Cardiac fibroblast (primary cell): ENCODE measurements around the gene SNX2.

Source experiments
- DNase-seq, 2 donors: peaks; one replicate each; pipeline versions ENCODE4 v3.0.0 to v3.0.0-alpha.2; 2010; ENCODE audit warnings: low read depth in 2 of 2
- H3K4me3 ChIP-seq, 2 donors: replicated peaks in 1 of 2; 1 replicate in 1 of 2; 2 replicates in 1 of 2; pipeline ENCODE4 v1.5.1; 2011; ENCODE audit warnings: low read depth in 2 of 2, low read length in 2 of 2, mild to moderate bottlenecking in 2 of 2, moderate library complexity in 1 of 2
- TF ChIP-seq, protein P1 (sequence below): IDR thresholded peaks from one replicate; pipeline ENCODE4 v1.5.1; 2011; ENCODE audit warnings: low read depth, mild to moderate bottlenecking, low read length, inconsistent platforms

SNX2 gene, protein sequence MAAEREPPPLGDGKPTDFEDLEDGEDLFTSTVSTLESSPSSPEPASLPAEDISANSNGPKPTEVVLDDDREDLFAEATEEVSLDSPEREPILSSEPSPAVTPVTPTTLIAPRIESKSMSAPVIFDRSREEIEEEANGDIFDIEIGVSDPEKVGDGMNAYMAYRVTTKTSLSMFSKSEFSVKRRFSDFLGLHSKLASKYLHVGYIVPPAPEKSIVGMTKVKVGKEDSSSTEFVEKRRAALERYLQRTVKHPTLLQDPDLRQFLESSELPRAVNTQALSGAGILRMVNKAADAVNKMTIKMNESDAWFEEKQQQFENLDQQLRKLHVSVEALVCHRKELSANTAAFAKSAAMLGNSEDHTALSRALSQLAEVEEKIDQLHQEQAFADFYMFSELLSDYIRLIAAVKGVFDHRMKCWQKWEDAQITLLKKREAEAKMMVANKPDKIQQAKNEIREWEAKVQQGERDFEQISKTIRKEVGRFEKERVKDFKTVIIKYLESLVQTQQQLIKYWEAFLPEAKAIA

GRCh38 chr5:122774861-122775549 is at the start of gene SNX2:
Gene SNX2, plus strand, starts transcription at chr5:122775080. Its CDS starts 24 bp downstream, at chr5:122775104.
- peak within 1 kb of the TSS; percentile 79 to 92 for H3K4me3 ChIP-seq
- TF ChIP-seq, protein P1, sequence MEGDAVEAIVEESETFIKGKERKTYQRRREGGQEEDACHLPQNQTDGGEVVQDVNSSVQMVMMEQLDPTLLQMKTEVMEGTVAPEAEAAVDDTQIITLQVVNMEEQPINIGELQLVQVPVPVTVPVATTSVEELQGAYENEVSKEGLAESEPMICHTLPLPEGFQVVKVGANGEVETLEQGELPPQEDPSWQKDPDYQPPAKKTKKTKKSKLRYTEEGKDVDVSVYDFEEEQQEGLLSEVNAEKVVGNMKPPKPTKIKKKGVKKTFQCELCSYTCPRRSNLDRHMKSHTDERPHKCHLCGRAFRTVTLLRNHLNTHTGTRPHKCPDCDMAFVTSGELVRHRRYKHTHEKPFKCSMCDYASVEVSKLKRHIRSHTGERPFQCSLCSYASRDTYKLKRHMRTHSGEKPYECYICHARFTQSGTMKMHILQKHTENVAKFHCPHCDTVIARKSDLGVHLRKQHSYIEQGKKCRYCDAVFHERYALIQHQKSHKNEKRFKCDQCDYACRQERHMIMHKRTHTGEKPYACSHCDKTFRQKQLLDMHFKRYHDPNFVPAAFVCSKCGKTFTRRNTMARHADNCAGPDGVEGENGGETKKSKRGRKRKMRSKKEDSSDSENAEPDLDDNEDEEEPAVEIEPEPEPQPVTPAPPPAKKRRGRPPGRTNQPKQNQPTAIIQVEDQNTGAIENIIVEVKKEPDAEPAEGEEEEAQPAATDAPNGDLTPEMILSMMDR, result peak; percentile 41
- peak; percentile 86 to 93 for DNase-seq

- TF ChIP-seq, protein P1, result no peak
- no peak overlapping the region for H3K4me3 ChIP-seq
These were observed 47.8 kb upstream of the SNX2 start for GRCh38 chr5:122727112-122727541.

DNA sequence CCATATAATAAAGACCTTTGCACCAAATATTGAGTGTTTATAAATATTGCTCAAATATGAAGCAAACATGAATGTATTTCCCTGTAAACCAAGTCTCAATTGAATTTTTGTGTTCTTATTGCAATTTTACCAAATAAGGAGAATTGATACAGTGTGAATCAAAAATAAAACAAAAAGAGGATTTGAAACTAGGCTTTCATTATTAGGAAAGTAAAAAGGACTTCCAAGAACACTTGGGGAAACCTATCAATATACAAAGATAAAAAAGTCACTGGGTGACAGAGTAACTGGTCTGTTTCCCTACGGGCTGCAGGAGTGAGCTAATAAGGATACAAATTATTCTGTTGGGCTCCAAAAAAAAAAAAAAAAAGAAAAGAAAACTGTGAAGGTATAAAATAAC is 44.8 kb upstream of the SNX2 start:
- TF ChIP-seq, protein P1, result no peak
- H3K4me3 ChIP-seq, result no peak overlapping the region
- DNase-seq, result no peak

More at GRCh38 chr5:122727112-122727541, 47.8 kb upstream of the SNX2 start:
- peak; percentile 80 to 83 for DNase-seq

DNA sequence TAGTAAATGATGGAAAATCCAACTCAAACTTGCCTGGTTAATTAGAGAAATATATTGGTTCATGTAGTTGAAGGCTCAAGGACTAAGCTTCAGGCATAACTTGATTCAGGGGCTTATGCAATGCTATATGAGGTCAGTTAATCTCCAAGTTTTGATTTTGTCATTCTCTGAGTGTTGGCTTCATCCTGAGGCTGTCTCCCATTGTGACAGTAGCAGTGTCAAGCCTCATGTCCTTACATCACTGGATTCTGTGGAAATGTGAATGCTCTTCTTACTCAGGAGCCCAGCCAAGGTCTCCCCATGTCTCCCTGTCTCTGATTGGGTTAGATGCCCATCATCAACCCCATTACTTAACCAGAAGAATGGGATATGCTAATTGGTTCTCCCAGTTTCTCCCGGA is 44.4 kb upstream of the SNX2 start:
- TF ChIP-seq, protein P1, result no peak
- H3K4me3 ChIP-seq, result no peak overlapping the region
- no peak for DNase-seq

DNA sequence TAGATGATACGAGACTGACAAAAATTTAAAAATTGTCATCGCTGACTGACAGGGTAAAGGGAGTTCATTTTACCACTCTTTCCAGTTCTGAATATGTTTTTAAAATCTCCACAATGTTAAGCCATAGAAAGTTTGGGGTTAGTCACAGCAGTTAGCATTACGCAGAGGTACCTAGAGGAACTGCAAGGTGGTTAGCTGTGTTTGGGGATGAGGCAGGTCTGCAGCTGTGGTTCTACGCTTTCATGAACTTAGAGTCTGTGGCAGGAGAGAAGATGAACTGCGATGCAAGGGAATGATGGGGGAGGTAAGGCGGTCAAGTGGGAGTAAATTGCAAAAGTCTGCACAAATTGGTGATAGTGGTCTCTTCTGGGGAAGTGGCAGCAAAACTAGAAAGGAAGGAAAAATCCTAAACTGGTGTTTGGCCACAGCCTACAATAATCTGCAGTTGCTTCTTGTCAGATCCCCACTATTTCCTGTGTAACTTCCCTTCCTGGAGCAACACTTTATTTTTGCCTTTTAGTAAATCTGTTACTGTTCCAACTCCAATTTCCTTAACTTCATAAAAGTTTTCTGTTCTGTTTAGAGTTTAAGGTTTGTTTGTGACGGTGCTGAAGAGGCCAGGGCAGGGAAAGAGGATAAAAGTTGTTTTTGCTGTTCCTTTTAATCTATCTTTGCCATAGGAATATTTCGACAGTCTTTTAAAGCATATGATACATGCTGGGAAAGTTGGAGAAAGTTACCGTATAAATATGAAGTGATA is 38.6 kb upstream of the SNX2 start:
- no peak overlapping the region for H3K4me3 ChIP-seq
- TF ChIP-seq, protein P1, result no peak
- DNase-seq, result peak in 1 of 2 donors; percentile 33

DNA sequence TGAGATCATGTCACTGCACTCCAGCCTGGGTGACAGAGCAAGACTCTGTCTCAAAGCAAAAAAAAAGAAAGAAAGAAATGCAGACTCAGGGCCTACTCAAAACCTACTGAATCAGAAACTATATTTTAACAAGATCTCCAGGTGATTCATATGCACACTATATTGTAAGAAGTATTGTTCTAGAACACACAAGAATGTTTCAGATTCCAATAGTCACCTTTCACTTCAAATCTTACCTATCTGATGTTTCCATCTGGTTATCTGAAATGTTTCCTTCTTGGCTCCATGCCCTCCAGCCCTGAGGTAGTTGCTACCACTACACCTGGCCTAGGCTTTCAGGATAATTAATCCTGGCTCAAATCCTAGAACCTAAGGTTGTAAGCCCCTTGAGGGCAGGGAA is 36.8 kb upstream of the SNX2 start:
- no peak for DNase-seq
- H3K4me3 ChIP-seq, result no peak overlapping the region

More for the DNA sequence above, 36.8 kb upstream of the SNX2 start:
- TF ChIP-seq, protein P1, result no peak
